ENCODE data around the gene PPP2R2B.

The PPP2R2B gene

GRCh38 chr5:146548781-146549449 lies 329.6 kb downstream of the PPP2R2B start:
- Histone ChIP-seq H2BK15ac (ENCODE audit: low read depth, poor library complexity, severe bottlenecking) (no peak overlapping the region), H4K91ac (ENCODE audit: low read length) (no peak overlapping the region)
- 63% methylated on average over 1 of the region's 2 CpGs for WGBS

DNA sequence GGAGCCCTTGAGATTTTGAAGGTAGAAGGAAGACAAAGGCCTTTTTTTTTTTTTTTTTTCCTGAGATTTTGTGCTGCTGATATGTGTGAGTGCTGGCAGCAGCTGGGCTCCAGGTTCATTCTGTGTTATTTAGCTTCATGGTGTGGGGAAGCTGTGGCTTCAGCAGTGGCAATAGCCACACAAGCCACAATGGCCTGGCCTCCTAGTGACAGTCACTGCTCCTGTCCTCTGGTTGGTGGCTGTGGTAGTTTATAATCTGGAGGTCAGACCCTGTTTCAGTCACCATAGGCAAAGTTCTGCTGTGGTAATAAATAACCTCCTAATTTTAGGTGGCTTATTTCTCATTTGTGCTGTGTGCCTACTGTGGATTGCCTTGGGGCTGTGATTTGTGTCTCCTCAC lies 334.3 kb downstream of the PPP2R2B start:
- Histone ChIP-seq H3K4me1 (ENCODE audit: control insufficient read depth, insufficient read depth, low read depth, low read length) (no peaks in the 10 kb centered on the region), H3K9ac (ENCODE audit: low read length) (no peak overlapping the region)

More at GRCh38 chr5:146548781-146549449, 329.6 kb downstream of the PPP2R2B start:
- Histone ChIP-seq H3K36me3 (ENCODE audit: control insufficient read depth in 1 of 2, insufficient read depth in 2 of 2, low read depth in 1 of 2, low read length in 2 of 2) (no peaks in the 10 kb centered on the region), H3K23ac (ENCODE audit: low read length in 2 of 2) (no peak overlapping the region), H3K4ac (ENCODE audit: low read depth in 1 of 2, low read length in 2 of 2) (no peak overlapping the region), H3K4me3 (ENCODE audit: insufficient read depth in 1 of 2, low read depth in 1 of 2, low read length in 2 of 2) (no peak overlapping the region), H2AFZ (ENCODE audit: low read depth, low read length) (no peak overlapping the region), H2BK120ac (ENCODE audit: low read depth, low read length) (no peak overlapping the region), H3K27ac (ENCODE audit: low read length, poor library complexity, severe bottlenecking) (no peak overlapping the region), H4K8ac (ENCODE audit: low read length) (no peak overlapping the region), H3K4me1 (ENCODE audit: control insufficient read depth, insufficient read depth, low read depth, low read length) (no peaks in the 10 kb centered on the region), H3K9me3 (ENCODE audit: control insufficient read depth, low read length) (no peaks in the 10 kb centered on the region), H2BK12ac (ENCODE audit: low read length in 2 of 2) (no peak overlapping the region), H2AK5ac (ENCODE audit: low read length, severe bottlenecking) (no peak overlapping the region), H2BK5ac (ENCODE audit: low read depth, low read length, poor library complexity, severe bottlenecking) (no peak overlapping the region), H3K14ac (ENCODE audit: low read length in 2 of 2) (no peak overlapping the region), H3K27me3 (ENCODE audit: control insufficient read depth in 1 of 2, insufficient read depth in 1 of 2, low read length in 2 of 2) (peaks cover 3 to 15% of the 10 kb centered on the region in 2 experiments), H3K4me2 (ENCODE audit: low read length, poor library complexity, severe bottlenecking) (no peak overlapping the region), H3K18ac (ENCODE audit: low read depth in 1 of 2, low read length in 2 of 2) (no peak overlapping the region), H3K9ac (ENCODE audit: low read length) (no peak overlapping the region), H3K79me1 (replicated peaks; ENCODE audit: low read length, poor library complexity, severe bottlenecking) (no peaks in the 10 kb centered on the region)
- no peak for DNase-seq

GRCh38 chr5:146541958-146542849 lies 336.4 kb downstream of the PPP2R2B start:
- H2AFZ ChIP-seq (ENCODE audit: low read depth, low read length), result no peak overlapping the region
- no peak overlapping the region for H4K91ac ChIP-seq (ENCODE audit: low read length)
- no peak overlapping the region for H2BK5ac ChIP-seq (ENCODE audit: low read depth, low read length, poor library complexity, severe bottlenecking)
- H3K27ac ChIP-seq (ENCODE audit: low read length, poor library complexity, severe bottlenecking), result no peak overlapping the region
- peak; percentile 48 for DNase-seq
- H2BK12ac ChIP-seq (ENCODE audit: low read length in 2 of 2), result no peak overlapping the region
- no peak overlapping the region for H3K9ac ChIP-seq (ENCODE audit: low read length)
- no peak overlapping the region for H2AK5ac ChIP-seq (ENCODE audit: low read length, severe bottlenecking)
- no peak overlapping the region for H3K18ac ChIP-seq (ENCODE audit: low read depth in 1 of 2, low read length in 2 of 2)
- WGBS, result 36% methylated on average over 12 of the region's 16 CpGs
- H4K8ac ChIP-seq (ENCODE audit: low read length), result no peak overlapping the region
- H3K14ac ChIP-seq (ENCODE audit: low read length in 2 of 2), result no peak overlapping the region
- no peak overlapping the region for H3K4ac ChIP-seq (ENCODE audit: low read depth in 1 of 2, low read length in 2 of 2)
- H3K23ac ChIP-seq (ENCODE audit: low read length in 2 of 2), result no peak overlapping the region
- no peak overlapping the region for H3K4me3 ChIP-seq (ENCODE audit: insufficient read depth in 1 of 2, low read depth in 1 of 2, low read length in 2 of 2)
- H3K27me3 ChIP-seq (ENCODE audit: control insufficient read depth in 1 of 2, insufficient read depth in 1 of 2, low read length in 2 of 2), result peaks cover 2 to 3% of the 10 kb centered on the region in 2 experiments
- H3K9me3 ChIP-seq (ENCODE audit: control insufficient read depth, low read length), result no peaks in the 10 kb centered on the region
- H2BK120ac ChIP-seq (ENCODE audit: low read depth, low read length), result no peak overlapping the region
- H3K79me1 ChIP-seq (replicated peaks; ENCODE audit: low read length, poor library complexity, severe bottlenecking), result no peaks in the 10 kb centered on the region
- no peak overlapping the region for H2BK15ac ChIP-seq (ENCODE audit: low read depth, poor library complexity, severe bottlenecking)
- H3K36me3 ChIP-seq (ENCODE audit: control insufficient read depth in 1 of 2, insufficient read depth in 2 of 2, low read depth in 1 of 2, low read length in 2 of 2), result no peaks in the 10 kb centered on the region
- no peak overlapping the region for H3K4me2 ChIP-seq (ENCODE audit: low read length, poor library complexity, severe bottlenecking)
- no peaks in the 10 kb centered on the region for H3K4me1 ChIP-seq (ENCODE audit: control insufficient read depth, insufficient read depth, low read depth, low read length)

More for the DNA sequence above, 334.3 kb downstream of the PPP2R2B start:
- Histone ChIP-seq H2AFZ (ENCODE audit: low read depth, low read length) (no peak overlapping the region), H3K23ac (ENCODE audit: low read length in 2 of 2) (no peak overlapping the region), H3K27me3 (ENCODE audit: control insufficient read depth in 1 of 2, insufficient read depth in 1 of 2, low read length in 2 of 2) (peaks cover 3 to 8% of the 10 kb centered on the region in 2 experiments), H3K36me3 (ENCODE audit: control insufficient read depth in 1 of 2, insufficient read depth in 2 of 2, low read depth in 1 of 2, low read length in 2 of 2) (no peaks in the 10 kb centered on the region), H3K4me3 (ENCODE audit: insufficient read depth in 1 of 2, low read depth in 1 of 2, low read length in 2 of 2) (no peak overlapping the region), H3K79me1 (replicated peaks; ENCODE audit: low read length, poor library complexity, severe bottlenecking) (no peaks in the 10 kb centered on the region), H2AK5ac (ENCODE audit: low read length, severe bottlenecking) (no peak overlapping the region), H3K9me3 (ENCODE audit: control insufficient read depth, low read length) (no peaks in the 10 kb centered on the region), H2BK120ac (ENCODE audit: low read depth, low read length) (no peak overlapping the region), H4K8ac (ENCODE audit: low read length) (no peak overlapping the region), H2BK5ac (ENCODE audit: low read depth, low read length, poor library complexity, severe bottlenecking) (no peak overlapping the region), H2BK12ac (ENCODE audit: low read length in 2 of 2) (no peak overlapping the region), H3K27ac (ENCODE audit: low read length, poor library complexity, severe bottlenecking) (no peak overlapping the region), H3K4ac (ENCODE audit: low read depth in 1 of 2, low read length in 2 of 2) (no peak overlapping the region), H4K91ac (ENCODE audit: low read length) (no peak overlapping the region), H3K18ac (ENCODE audit: low read depth in 1 of 2, low read length in 2 of 2) (no peak overlapping the region), H3K14ac (ENCODE audit: low read length in 2 of 2) (no peak overlapping the region), H2BK15ac (ENCODE audit: low read depth, poor library complexity, severe bottlenecking) (no peak overlapping the region), H3K4me2 (ENCODE audit: low read length, poor library complexity, severe bottlenecking) (no peak overlapping the region)
- DNase-seq, result no peak

DNA sequence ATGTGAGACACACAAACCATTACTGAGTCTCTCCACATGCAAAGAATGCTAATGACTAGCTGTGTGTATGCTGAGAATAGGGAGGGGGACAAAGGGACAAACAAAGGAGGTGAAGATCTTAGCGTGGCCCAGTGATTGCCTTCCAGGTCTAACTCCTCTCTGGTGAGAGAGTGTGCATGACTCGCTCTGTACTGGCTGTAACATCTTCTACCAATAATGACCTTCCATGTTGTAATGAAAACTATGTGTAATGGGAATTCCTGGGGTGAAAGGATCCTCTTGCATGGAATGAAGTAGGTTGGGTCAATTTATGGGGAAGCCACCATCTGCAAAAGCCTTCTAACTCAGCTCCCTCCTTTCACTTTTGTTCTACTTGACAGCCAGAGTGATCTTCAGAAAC lies 338.1 kb downstream of the PPP2R2B start:
- no peak overlapping the region for H2BK12ac ChIP-seq (ENCODE audit: low read length in 2 of 2)
- H3K27me3 ChIP-seq (ENCODE audit: control insufficient read depth in 1 of 2, insufficient read depth in 1 of 2, low read length in 2 of 2), result no peaks in the 10 kb centered on the region
- no peak overlapping the region for H3K4me2 ChIP-seq (ENCODE audit: low read length, poor library complexity, severe bottlenecking)
- H3K23ac ChIP-seq (ENCODE audit: low read length in 2 of 2), result no peak overlapping the region
- no peaks in the 10 kb centered on the region for H3K9me3 ChIP-seq (ENCODE audit: control insufficient read depth, low read length)
- H3K79me1 ChIP-seq (replicated peaks; ENCODE audit: low read length, poor library complexity, severe bottlenecking), result no peaks in the 10 kb centered on the region
- no peak overlapping the region for H2BK15ac ChIP-seq (ENCODE audit: low read depth, poor library complexity, severe bottlenecking)
- H2BK5ac ChIP-seq (ENCODE audit: low read depth, low read length, poor library complexity, severe bottlenecking), result no peak overlapping the region
- 100% methylated on average over 1 of the region's 2 CpGs for WGBS
- no peak overlapping the region for H4K91ac ChIP-seq (ENCODE audit: low read length)
- H3K27ac ChIP-seq (ENCODE audit: low read length, poor library complexity, severe bottlenecking), result no peak overlapping the region
- no peak overlapping the region for H3K14ac ChIP-seq (ENCODE audit: low read length in 2 of 2)
- H2AK5ac ChIP-seq (ENCODE audit: low read length, severe bottlenecking), result no peak overlapping the region
- no peaks in the 10 kb centered on the region for H3K4me1 ChIP-seq (ENCODE audit: control insufficient read depth, insufficient read depth, low read depth, low read length)
- no peak overlapping the region for H4K8ac ChIP-seq (ENCODE audit: low read length)
- no peak overlapping the region for H3K18ac ChIP-seq (ENCODE audit: low read depth in 1 of 2, low read length in 2 of 2)
- H3K9ac ChIP-seq (ENCODE audit: low read length), result no peak overlapping the region
- no peaks in the 10 kb centered on the region for H3K36me3 ChIP-seq (ENCODE audit: control insufficient read depth in 1 of 2, insufficient read depth in 2 of 2, low read depth in 1 of 2, low read length in 2 of 2)
- H2AFZ ChIP-seq (ENCODE audit: low read depth, low read length), result no peak overlapping the region
- H2BK120ac ChIP-seq (ENCODE audit: low read depth, low read length), result no peak overlapping the region
- no peak overlapping the region for H3K4me3 ChIP-seq (ENCODE audit: insufficient read depth in 1 of 2, low read depth in 1 of 2, low read length in 2 of 2)
- H3K4ac ChIP-seq (ENCODE audit: low read depth in 1 of 2, low read length in 2 of 2), result no peak overlapping the region
- peak; percentile 23 for DNase-seq

Measured in mesenchymal stem cell (in vitro differentiated cells and primary cell).